Thyroid gland (tissue), 4 donors: Measurements from ENCODE around the gene DMD. TPM values are rescaled to one million over a fixed set of nuclear protein-coding genes. Genes with fewer than 3 reads are reported as not detected.

ENCODE experiments used
- DNase-seq, 2 donors: peaks; one replicate each; pipeline ENCODE4 v3.0.0-alpha.2; 2019
- H3K27ac ChIP-seq, 3 donors: fragments of 200-600 bp; sonication (generic); 1 replicate in 2 of 3; 2 replicates in 1 of 3; pipeline ENCODE4 v1.5.1; 2016 to 2019; ENCODE audit warnings: mild to moderate bottlenecking in 1 of 3, moderate library complexity in 1 of 3
- H3K27me3 ChIP-seq: fragments of 200-600 bp; sonication (generic); one replicate; pipeline ENCODE4 v1.5.1; 2019
- H3K36me3 ChIP-seq, 2 donors: fragments of 200-600 bp; sonication (generic); one replicate each; pipeline ENCODE4 v1.5.1; 2016 to 2019
- H3K4me1 ChIP-seq, 2 donors: fragments of 200-600 bp; sonication (generic); one replicate each; pipeline ENCODE4 v1.5.1; 2017 to 2019
- H3K4me3 ChIP-seq, 3 donors: fragments of 200-600 bp; sonication (generic); replicated peaks in 1 of 3; 1 replicate in 2 of 3; 2 replicates in 1 of 3; pipeline ENCODE4 v1.5.1; 2016; ENCODE audit warnings: mild to moderate bottlenecking in 1 of 3
- H3K9me3 ChIP-seq: fragments of 200-600 bp; sonication (generic); one replicate; pipeline ENCODE4 v1.5.1; 2017
- POLR2A ChIP-seq, 2 donors: fragments of 450-650 bp; IDR thresholded peaks; one replicate each; pipeline ENCODE4 v1.6.1; 2017; ENCODE audit warnings: antibody characterized with exemption in 2 of 2, mild to moderate bottlenecking in 2 of 2, moderate library complexity in 1 of 2
- WGBS, 2 donors: methylation state at CpG; one replicate each; pipeline ENCODE4 v1.1.5; 2017; 5-methylcytosine and 5-hydroxymethylcytosine counted together
- intact Hi-C: fragments of 100-400 bp; cut with DNase I; formaldehyde crosslinking; loops from one replicate; pipeline ENCODE4 v1.15.1; 2023
- total RNA-seq, 4 donors: library from RNA; depleted of rRNA; stranded (reverse); fragments of >200 nt; gene quantifications; one replicate each; pipeline ENCODE4 v1.2.3, GENCODE V29; 2016
- TF ChIP-seq, protein P1 (sequence below), 6 experiments: fragments of 200-600 bp in 3 of 6; fragments of 450-650 bp in 3 of 6; sonication (generic) in 3 of 6; IDR thresholded peaks; one replicate each; pipeline ENCODE4 v1.5.1; 2016 to 2019; ENCODE audit warnings: antibody characterized with exemption in 6 of 6, mild to moderate bottlenecking in 2 of 6, inconsistent platforms in 1 of 6, moderate library complexity in 1 of 6

Gene DMD
- total RNA-seq, 4 donors from 2014 or later, result 16.5 to 24.0 (median 21.7) TPM

DNA sequence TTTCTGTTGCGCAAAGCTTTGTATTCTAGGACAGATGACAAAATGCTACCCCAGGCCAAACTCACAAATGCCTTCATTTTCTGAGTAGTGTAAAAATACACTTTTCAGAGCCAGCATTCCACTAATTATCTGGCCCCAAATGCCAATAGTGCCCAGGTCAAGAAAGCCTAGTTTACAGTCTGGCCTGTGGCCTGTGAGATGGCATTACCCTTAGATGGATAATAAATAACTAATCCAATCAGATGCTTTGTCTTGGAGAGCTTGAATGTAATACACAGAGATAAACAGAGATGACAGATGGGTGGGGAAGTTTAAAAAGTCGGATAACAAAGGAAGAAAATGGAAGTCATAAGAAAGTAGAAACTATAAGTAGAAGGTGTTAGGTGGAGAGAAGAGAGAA is 1874.9 kb downstream of the DMD start:
- Histone ChIP-seq H3K27me3 (no peaks in the 10 kb centered on the region), H3K4me1 (no peaks in the 10 kb centered on the region), H3K4me3 (no peak overlapping the region), H3K9me3 (no peaks in the 10 kb centered on the region), H3K36me3 (no peaks in the 10 kb centered on the region), H3K27ac (no peak overlapping the region)
- TF ChIP-seq, protein P1, sequence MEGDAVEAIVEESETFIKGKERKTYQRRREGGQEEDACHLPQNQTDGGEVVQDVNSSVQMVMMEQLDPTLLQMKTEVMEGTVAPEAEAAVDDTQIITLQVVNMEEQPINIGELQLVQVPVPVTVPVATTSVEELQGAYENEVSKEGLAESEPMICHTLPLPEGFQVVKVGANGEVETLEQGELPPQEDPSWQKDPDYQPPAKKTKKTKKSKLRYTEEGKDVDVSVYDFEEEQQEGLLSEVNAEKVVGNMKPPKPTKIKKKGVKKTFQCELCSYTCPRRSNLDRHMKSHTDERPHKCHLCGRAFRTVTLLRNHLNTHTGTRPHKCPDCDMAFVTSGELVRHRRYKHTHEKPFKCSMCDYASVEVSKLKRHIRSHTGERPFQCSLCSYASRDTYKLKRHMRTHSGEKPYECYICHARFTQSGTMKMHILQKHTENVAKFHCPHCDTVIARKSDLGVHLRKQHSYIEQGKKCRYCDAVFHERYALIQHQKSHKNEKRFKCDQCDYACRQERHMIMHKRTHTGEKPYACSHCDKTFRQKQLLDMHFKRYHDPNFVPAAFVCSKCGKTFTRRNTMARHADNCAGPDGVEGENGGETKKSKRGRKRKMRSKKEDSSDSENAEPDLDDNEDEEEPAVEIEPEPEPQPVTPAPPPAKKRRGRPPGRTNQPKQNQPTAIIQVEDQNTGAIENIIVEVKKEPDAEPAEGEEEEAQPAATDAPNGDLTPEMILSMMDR (IDR thresholded peaks at IDR 0.05), result no peak
- TF ChIP-seq POLR2A (IDR thresholded peaks at IDR 0.05), result no peak
- WGBS, 2 donors, result 77 to 94% methylated on average over 1 to 2 of the region's 2 CpGs
- no peak for DNase-seq
- intact Hi-C loops, result no loop called here

DNA sequence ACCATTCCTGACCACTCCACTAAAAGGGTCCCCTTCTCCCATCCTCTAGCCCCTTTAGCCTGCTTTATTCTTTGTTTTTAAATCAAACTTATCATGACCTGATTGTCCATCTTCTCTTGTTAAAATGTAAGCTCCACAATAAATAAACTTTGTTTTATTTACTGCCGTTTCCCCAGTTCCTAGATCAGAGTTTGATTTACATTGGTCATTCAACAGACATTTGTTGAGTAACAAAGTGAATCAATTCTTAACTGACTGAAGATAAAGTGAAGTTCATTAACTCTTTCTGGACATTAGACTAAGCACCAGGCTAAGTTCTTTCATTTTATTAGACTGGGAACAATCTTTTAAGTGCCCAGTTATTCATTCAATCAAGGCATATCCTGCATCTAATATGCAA is 1876.4 kb downstream of the DMD start:
- Histone ChIP-seq H3K4me1 (no peaks in the 10 kb centered on the region), H3K27ac (no peak overlapping the region), H3K36me3 (no peaks in the 10 kb centered on the region), H3K4me3 (no peak overlapping the region), H3K27me3 (no peaks in the 10 kb centered on the region), H3K9me3 (no peaks in the 10 kb centered on the region)
- TF ChIP-seq, protein P1 (IDR thresholded peaks at IDR 0.05), result no peak
- no peak for TF ChIP-seq POLR2A (IDR thresholded peaks at IDR 0.05)
- DNase-seq, result no peak
- 92% methylated on average over 1 of the region's 1 CpG for WGBS, 2 donors
- intact Hi-C loops, result no loop called here

DNA sequence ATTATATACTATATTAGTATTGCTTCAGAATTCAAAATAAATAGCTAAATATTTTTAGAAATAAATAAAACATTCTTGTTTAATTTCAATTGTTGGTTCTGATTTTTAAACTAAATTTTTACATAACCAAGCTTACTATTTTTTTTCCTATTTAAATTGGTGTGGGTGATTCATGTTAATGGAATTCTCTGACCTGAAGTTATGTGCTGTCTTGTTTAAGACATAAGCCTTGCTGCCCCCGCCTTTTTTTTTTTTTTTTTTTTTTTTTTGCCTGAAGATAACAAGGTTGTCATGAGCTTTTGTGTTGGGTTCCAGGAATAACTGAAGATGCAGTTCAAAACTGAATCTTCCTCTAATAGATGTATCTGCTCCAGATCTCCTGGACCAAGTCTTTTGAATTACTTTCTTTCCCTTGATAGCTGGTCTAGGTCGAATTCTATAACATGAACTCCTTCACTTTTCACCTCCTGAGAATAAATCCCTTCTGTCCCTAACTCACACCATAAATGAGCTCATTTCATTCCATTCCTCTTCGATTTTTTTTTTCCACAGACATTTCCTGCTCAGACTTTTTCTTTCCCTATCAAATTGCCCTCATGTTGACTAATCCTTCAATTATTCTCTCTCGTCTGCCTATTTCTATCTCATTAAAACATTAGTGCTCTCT is 1878.1 kb downstream of the DMD start:
- 71 to 74% methylated on average over 4 of the region's 4 CpGs for WGBS, 2 donors
- Histone ChIP-seq H3K36me3 (no peaks in the 10 kb centered on the region), H3K4me1 (no peaks in the 10 kb centered on the region), H3K9me3 (no peaks in the 10 kb centered on the region), H3K27me3 (no peaks in the 10 kb centered on the region), H3K27ac (no peak overlapping the region), H3K4me3 (no peak overlapping the region)
- intact Hi-C loops, result no loop called here
- DNase-seq, result no peak
- TF ChIP-seq, protein P1 (IDR thresholded peaks at IDR 0.05), result no peak
- no peak for TF ChIP-seq POLR2A (IDR thresholded peaks at IDR 0.05)

DNA sequence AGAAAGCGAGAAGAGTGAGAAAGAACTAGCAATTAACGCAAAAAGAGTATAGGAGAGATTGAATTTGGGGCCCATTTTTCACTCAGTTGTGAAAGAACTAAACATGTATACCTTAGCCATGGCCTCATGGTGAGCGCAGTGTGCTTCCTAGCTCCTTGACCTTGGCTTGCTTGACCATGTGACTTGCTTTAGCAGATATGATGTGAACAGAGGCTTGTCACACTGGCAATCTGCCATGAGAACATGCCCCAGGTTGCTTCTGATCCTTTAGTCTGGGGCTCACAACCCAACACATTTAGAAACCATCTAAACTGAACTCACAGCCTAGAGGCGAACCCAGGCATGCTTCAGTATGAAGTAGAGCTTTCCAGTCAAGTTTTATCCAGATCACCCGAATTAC is 1879.4 kb downstream of the DMD start:
- no peak for TF ChIP-seq POLR2A (IDR thresholded peaks at IDR 0.05)
- TF ChIP-seq, protein P1 (IDR thresholded peaks at IDR 0.05), result no peak
- no peaks in the 10 kb centered on the region for H3K36me3 ChIP-seq
- H3K4me1 ChIP-seq, result no peaks in the 10 kb centered on the region
- intact Hi-C loops, result no loop called here
- WGBS, 2 donors, result 80 to 92% methylated on average over 4 to 5 of the region's 5 CpGs
- H3K27ac ChIP-seq, result no peak overlapping the region
- no peak for DNase-seq
- H3K9me3 ChIP-seq, result no peaks in the 10 kb centered on the region
- H3K27me3 ChIP-seq, result no peaks in the 10 kb centered on the region
- no peak overlapping the region for H3K4me3 ChIP-seq

DNA sequence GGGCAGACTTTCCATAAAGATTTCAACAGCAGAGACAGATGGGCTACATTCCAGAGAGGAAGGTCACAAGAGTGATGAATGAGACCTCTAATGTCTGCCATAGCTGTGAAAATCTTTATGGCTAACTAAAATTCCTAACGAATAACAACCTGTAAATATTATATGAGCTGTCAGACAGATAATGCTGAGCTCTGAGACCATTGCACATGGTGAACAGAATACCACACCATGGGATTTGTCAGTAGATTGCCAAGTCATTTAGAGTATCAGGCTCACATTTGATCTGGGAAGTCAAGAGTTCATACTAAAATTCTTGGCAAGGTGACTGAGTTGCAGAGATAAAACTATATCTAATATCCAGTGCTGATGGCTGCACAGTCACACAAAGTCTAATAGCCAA is 1880.3 kb downstream of the DMD start:
- H3K4me1 ChIP-seq, result no peaks in the 10 kb centered on the region
- H3K36me3 ChIP-seq, result no peaks in the 10 kb centered on the region
- TF ChIP-seq POLR2A (IDR thresholded peaks at IDR 0.05), result no peak
- TF ChIP-seq, protein P1 (IDR thresholded peaks at IDR 0.05), result no peak
- no peaks in the 10 kb centered on the region for H3K9me3 ChIP-seq
- H3K27me3 ChIP-seq, result no peaks in the 10 kb centered on the region
- DNase-seq, result no peak
- intact Hi-C loops, result no loop called here
- 64 to 67% methylated on average over 1 of the region's 1 CpG for WGBS, 2 donors
- H3K27ac ChIP-seq, result no peak overlapping the region
- H3K4me3 ChIP-seq, result no peak overlapping the region
